ENCODE results near the gene RPL39.

- TF ChIP-seq CTCF (IDR thresholded peaks at IDR 0.05 in 2 of 3, conservative IDR thresholded peaks at IDR 0.05 in 1 of 3; ENCODE audit: control insufficient read depth in 2 of 3, extremely low read depth in 1 of 3, insufficient read depth in 1 of 3, low read depth in 3 of 3, low read length in 3 of 3): no peak
- no peak for TF ChIP-seq TCF7 (IDR thresholded peaks at IDR 0.05; ENCODE audit: borderline replicate concordance)
- TF ChIP-seq MXI1 (IDR thresholded peaks at IDR 0.05; ENCODE audit: low read depth, low read length): no peak
- TF ChIP-seq POLR2A (IDR thresholded peaks at IDR 0.05; ENCODE audit: low read depth, low read length): no peak
- no peak for TF ChIP-seq BCLAF1 (IDR thresholded peaks at IDR 0.05)
Observed at GRCh38 chrX:119757646-119757978, 33.8 kb downstream of the RPL39 start.
